Panc1 (cell line): ENCODE data around the gene UBE2U. TPM values are rescaled to one million over a fixed set of nuclear protein-coding genes. Genes with fewer than 3 reads are reported as not detected.

ENCODE experiments used
- ATAC-seq: fragments of 200-7000 bp; cut with Tn5 transposase; 2 replicates; pipeline ENCODE4 v1.9.1; 2020; ENCODE audit warnings: mild to moderate bottlenecking, moderate library complexity
- BruUV-seq: library from RNA; stranded (reverse); fragments of 400-500 nt; replicated peaks from 2 replicates; lab custom pipeline; 2021; lab: Mats Ljungman, UMichigan
- CTCF ChIA-PET: fragments of 300-600 bp; sonication (Branson Sonifier 250); formaldehyde crosslinking; loops from one replicate; lab custom pipeline; 2022; ENCODE audit warnings: antibody characterized with exemption; lab: Charles Lee
- POLR2A ChIA-PET: fragments of 300-600 bp; sonication (Branson Sonifier 250); formaldehyde crosslinking; loops from one replicate; lab custom pipeline; 2022; ENCODE audit warnings: antibody characterized with exemption; lab: Charles Lee
- DNase-seq: peaks from one replicate; pipeline ENCODE4 v3.0.0-alpha.2; 2010; ENCODE audit warnings: low read depth, low spot score
- H3K27ac ChIP-seq: 2 replicates; pipeline ENCODE4 v1.5.1; 2011; ENCODE audit warnings: mild to moderate bottlenecking, low read length, inconsistent platforms
- H3K27me3 ChIP-seq: fragments of 200-500 bp; sonication (Bioruptor generic); 2 replicates; pipeline ENCODE4 v1.6.0; 2014; ENCODE audit warnings: low read length, inconsistent platforms; ENCODE audit not compliant: control insufficient read depth, insufficient read depth
- H3K36me3 ChIP-seq: fragments of 200-500 bp; sonication (Bioruptor generic); 2 replicates; pipeline ENCODE4 v1.5.1; 2014; ENCODE audit warnings: inconsistent platforms, mild to moderate bottlenecking, low read length, moderate library complexity; ENCODE audit not compliant: control insufficient read depth, insufficient read depth
- H3K4me1 ChIP-seq: 2 replicates; pipeline ENCODE4 v1.5.1; 2011; ENCODE audit warnings: inconsistent platforms, mild to moderate bottlenecking, low read length, moderate library complexity; ENCODE audit not compliant: control insufficient read depth, insufficient read depth
- H3K4me3 ChIP-seq, 2 experiments: 2 replicates each; pipeline ENCODE4 v1.5.1; 2011 to 2012; ENCODE audit warnings: low read depth in 2 of 2, low read length in 2 of 2, mild to moderate bottlenecking in 2 of 2, inconsistent platforms in 1 of 2, moderate library complexity in 1 of 2
- H3K9me3 ChIP-seq: fragments of 200-500 bp; sonication (Bioruptor generic); 2 replicates; pipeline ENCODE4 v1.5.1; 2014; ENCODE audit warnings: low read depth, mild to moderate bottlenecking, inconsistent platforms, low read length, moderate library complexity; ENCODE audit not compliant: control insufficient read depth, insufficient read depth
- CTCF ChIP-seq: fragments of 450-650 bp; IDR thresholded peaks from 2 replicates; pipeline ENCODE4 v1.5.1; 2017; ENCODE audit warnings: mild to moderate bottlenecking
- POLR2AphosphoS5 ChIP-seq: IDR thresholded peaks from 2 replicates; pipeline ENCODE4 v1.6.1; 2012; ENCODE audit warnings: mild to moderate bottlenecking, low read depth, low read length, moderate library complexity
- REST ChIP-seq, 2 experiments: IDR thresholded peaks; 2 replicates each; pipeline ENCODE4 v1.6.1; 2011 to 2012; ENCODE audit warnings: low read depth in 2 of 2, control low read depth in 1 of 2, low read length in 1 of 2, mild to moderate bottlenecking in 1 of 2, moderate library complexity in 1 of 2; ENCODE audit not compliant: insufficient read depth in 1 of 2
- SIN3A ChIP-seq: IDR thresholded peaks from 2 replicates; pipeline ENCODE4 v1.6.1; 2012; ENCODE audit warnings: low read depth, mild to moderate bottlenecking, low read length, moderate library complexity, borderline replicate concordance; ENCODE audit not compliant: insufficient read depth
- TCF7L2 ChIP-seq: IDR thresholded peaks from 2 replicates; pipeline ENCODE4 v1.6.1; 2011; ENCODE audit warnings: mild to moderate bottlenecking, low read depth, low read length, inconsistent platforms
- in situ Hi-C: cut with HindIII; loops from 2 replicates; pipeline ENCODE4 v1.10.0; 2016; ENCODE audit warnings: low sequenced_read_pairs, low pct_unique_long_range_greater_than_20kb
- intact Hi-C: fragments of 100-400 bp; cut with micrococcal nuclease; formaldehyde crosslinking; loops from one replicate; pipeline ENCODE4 v1.10.0; 2022; ENCODE audit not compliant: unreplicated experiment
- total RNA-seq: library from RNA; stranded (reverse); gene quantifications from one replicate; pipeline ENCODE4 v1.2.1, GENCODE V29; 2021; ENCODE audit not compliant: unreplicated experiment

UBE2U gene
- total RNA-seq, 1 experiment from 2014 or later = not detected

GRCh38 chr1:64186138-64186897, 17.1 kb upstream of the UBE2U start:
- ChIA-PET POLR2A (interaction anchor here (0.7 kb wide), 1 partner anchor 250 kb away, joined by 3 read pairs; no protein-coding TSS in a partner anchor), CTCF (no interaction called here)
- H3K27ac ChIP-seq = no peak overlapping the region
- no peak for TF ChIP-seq REST (IDR thresholded peaks at IDR 0.05; ENCODE audit: insufficient read depth in 1 of 2, low read depth in 2 of 2, low read length in 1 of 2)
- no peak for TF ChIP-seq CTCF
- no peak for TF ChIP-seq TCF7L2
- no peak for TF ChIP-seq SIN3A
- no peak for TF ChIP-seq POLR2AphosphoS5
- intact Hi-C loops = no loop called here
- no TSS peak for BruUV-seq
- H3K27me3 ChIP-seq = no peaks in the 10 kb centered on the region
- no peak overlapping the region for H3K4me3 ChIP-seq
- H3K36me3 ChIP-seq = no peaks in the 10 kb centered on the region
- no peaks in the 10 kb centered on the region for H3K4me1 ChIP-seq
- DNase-seq (no peak), ATAC-seq (no peak)
- in situ Hi-C loops = no loop called here
- H3K9me3 ChIP-seq = no peaks in the 10 kb centered on the region

- Histone ChIP-seq H3K4me1 (no peaks in the 10 kb centered on the region), H3K27me3 (no peaks in the 10 kb centered on the region), H3K4me3 (no peak overlapping the region), H3K36me3 (no peaks in the 10 kb centered on the region), H3K27ac (no peak overlapping the region), H3K9me3 (no peaks in the 10 kb centered on the region)
- ChIA-PET CTCF (no interaction called here), POLR2A (interaction anchor here (0.7 kb wide), 1 partner anchor 251 kb away, joined by 3 read pairs; no protein-coding TSS in a partner anchor)
- ATAC-seq = no peak
- in situ Hi-C loops (no loop called here), intact Hi-C loops (no loop called here)
- DNase-seq = no peak
- TF ChIP-seq TCF7L2 (no peak), SIN3A (no peak), CTCF (no peak), POLR2AphosphoS5 (no peak), REST (IDR thresholded peaks at IDR 0.05; ENCODE audit: insufficient read depth in 1 of 2, low read depth in 2 of 2, low read length in 1 of 2) (no peak)
- BruUV-seq = no TSS peak
These were observed 16.5 kb upstream of the UBE2U start for GRCh38 chr1:64186898-64187280.
